ENCODE results near the gene MINDY2. TPM values are rescaled to one million over a fixed set of nuclear protein-coding genes. Genes with fewer than 3 reads are reported as not detected.

Gene MINDY2
- total and polyA plus RNA-seq, 5 donors from 2014 or later: 7.9 to 15.9 (median 13.1) TPM

DNA sequence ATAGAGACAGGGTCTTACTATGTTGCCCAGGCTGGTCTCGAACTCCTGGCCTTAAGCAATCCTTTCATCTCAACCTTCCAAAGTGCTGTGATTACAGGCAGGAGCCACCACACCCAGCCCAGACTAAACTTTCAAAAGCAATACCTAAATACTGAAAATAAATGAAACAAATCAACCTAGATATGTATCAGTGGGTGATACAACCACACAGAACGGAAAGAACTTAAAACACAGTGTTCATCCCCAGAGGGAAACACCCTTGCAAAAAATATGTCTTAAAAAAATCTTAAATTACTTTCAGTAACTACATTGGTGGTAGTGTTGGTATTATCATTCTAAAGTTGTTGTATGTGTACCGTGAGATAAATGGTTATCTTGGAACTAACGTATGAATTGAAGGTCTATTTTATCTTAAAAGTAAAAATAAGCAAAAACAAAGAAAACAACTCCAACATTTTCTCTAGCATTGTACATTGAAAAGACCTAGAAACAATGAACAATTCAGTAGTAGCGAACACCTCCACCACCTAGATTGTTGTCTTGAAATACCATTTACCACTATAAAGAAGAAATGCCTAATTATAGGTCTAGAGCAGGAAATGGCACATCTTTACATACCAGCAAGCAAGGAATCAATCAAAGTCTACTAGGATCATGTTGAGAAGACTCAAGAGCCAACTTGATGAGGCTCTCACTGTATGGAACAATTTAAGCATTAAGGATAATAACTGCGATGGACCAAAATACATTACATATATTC, 137.6 kb downstream of the MINDY2 start:
- peak overlapping the region; percentile 53 for H3K4me3 ChIP-seq (ENCODE audit: low read depth, low read length)
- peak overlapping the region; percentile 58 for H3K27ac ChIP-seq (ENCODE audit: insufficient read depth, low read length, poor library complexity, severe bottlenecking)
- no peaks in the 10 kb centered on the region for H3K9me3 ChIP-seq (ENCODE audit: control insufficient read depth in 2 of 2, low read length in 2 of 2)
- DNase-seq (peak in 2 of 3 donors; percentile 32 to 47), ATAC-seq (ENCODE audit: low read depth in 2 of 2) (peak in 1 of 2 donors; percentile 31)
- Mint-ChIP-seq H3K36me3 (peaks cover 32% of the 10 kb centered on the region), H3K4me3 (peak overlapping the region; percentile 13 to 83 (median 46)), H3K4me1 (peaks cover 32 to 60% (median 50%) of the 10 kb centered on the region in 4 donors), H3K27ac (peak overlapping the region; percentile 9 to 90 (median 66)), H3K9me3 (no peaks in the 10 kb centered on the region), H3K27me3 (no peaks in the 10 kb centered on the region)
- peaks cover 46% of the 10 kb centered on the region for H3K36me3 ChIP-seq (ENCODE audit: control insufficient read depth, insufficient read depth, low read length)
- H3K27me3 ChIP-seq (ENCODE audit: control insufficient read depth, insufficient read depth, low read length): no peaks in the 10 kb centered on the region
- peaks cover 47% of the 10 kb centered on the region for H3K4me1 ChIP-seq (ENCODE audit: control insufficient read depth, insufficient read depth, low read length, poor library complexity, severe bottlenecking)

DNA sequence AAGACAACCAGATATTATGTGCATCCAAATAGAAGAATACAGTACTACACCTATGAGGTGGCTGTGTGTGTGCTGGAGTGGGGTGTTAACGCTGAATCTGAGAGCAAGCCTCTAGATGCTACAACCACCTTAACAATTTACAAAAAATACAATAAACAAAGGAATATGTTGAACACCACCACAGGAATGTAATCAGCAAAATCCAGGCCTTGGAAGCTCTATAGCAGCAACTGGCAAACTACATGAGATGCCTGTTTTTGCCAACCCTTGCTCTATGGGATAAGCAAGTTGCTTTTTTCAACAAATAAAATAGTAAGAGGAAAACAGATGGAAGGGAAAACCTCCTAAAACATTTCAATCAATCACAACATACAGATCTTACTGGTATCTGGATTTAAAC, 138.5 kb downstream of the MINDY2 start:
- Histone ChIP-seq H3K27me3 (ENCODE audit: control insufficient read depth, insufficient read depth, low read length) (no peaks in the 10 kb centered on the region), H3K9me3 (ENCODE audit: control insufficient read depth in 2 of 2, low read length in 2 of 2) (no peaks in the 10 kb centered on the region), H3K27ac (ENCODE audit: insufficient read depth, low read length, poor library complexity, severe bottlenecking) (no peak overlapping the region), H3K4me1 (ENCODE audit: control insufficient read depth, insufficient read depth, low read length, poor library complexity, severe bottlenecking) (peaks cover 47% of the 10 kb centered on the region), H3K4me3 (ENCODE audit: low read depth, low read length) (peak overlapping the region; percentile 53), H3K36me3 (ENCODE audit: control insufficient read depth, insufficient read depth, low read length) (peaks cover 54% of the 10 kb centered on the region)
- no peak overlapping the region for H3K4me3 Mint-ChIP-seq
- H3K4me1 Mint-ChIP-seq: peaks cover 32 to 67% (median 57%) of the 10 kb centered on the region in 4 donors
- peaks cover 38% of the 10 kb centered on the region for H3K36me3 Mint-ChIP-seq
- DNase-seq (no peak), ATAC-seq (ENCODE audit: low read depth in 2 of 2) (peak in 1 of 2 donors; percentile 22)
- no peaks in the 10 kb centered on the region for H3K9me3 Mint-ChIP-seq
- H3K27ac Mint-ChIP-seq: peak overlapping the region; percentile 23 to 77 (median 62)
- H3K27me3 Mint-ChIP-seq: no peaks in the 10 kb centered on the region

GRCh38 chr15:58910456-58910855, 139.4 kb downstream of the MINDY2 start:
- Histone ChIP-seq H3K4me3 (ENCODE audit: low read depth, low read length) (no peak overlapping the region), H3K9me3 (ENCODE audit: control insufficient read depth in 2 of 2, low read length in 2 of 2) (no peaks in the 10 kb centered on the region), H3K27me3 (ENCODE audit: control insufficient read depth, insufficient read depth, low read length) (no peaks in the 10 kb centered on the region), H3K4me1 (ENCODE audit: control insufficient read depth, insufficient read depth, low read length, poor library complexity, severe bottlenecking) (peaks cover 47% of the 10 kb centered on the region), H3K27ac (ENCODE audit: insufficient read depth, low read length, poor library complexity, severe bottlenecking) (peak overlapping the region; percentile 7), H3K36me3 (ENCODE audit: control insufficient read depth, insufficient read depth, low read length) (peaks cover 62% of the 10 kb centered on the region)
- ATAC-seq (ENCODE audit: low read depth in 2 of 2) (no peak), DNase-seq (no peak)
- no peaks in the 10 kb centered on the region for H3K27me3 Mint-ChIP-seq
- peaks cover 41% of the 10 kb centered on the region for H3K36me3 Mint-ChIP-seq
- peaks cover 37 to 70% (median 63%) of the 10 kb centered on the region in 4 donors for H3K4me1 Mint-ChIP-seq
- no peaks in the 10 kb centered on the region for H3K9me3 Mint-ChIP-seq
- peak overlapping the region in 1 of 4 donors; percentile 75 for H3K4me3 Mint-ChIP-seq
- peak overlapping the region in 1 of 3 donors; percentile 62 for H3K27ac Mint-ChIP-seq

Other genes with a start within 250 kb of the MINDY2 start
- 156 TPM for gene ADAM10, start 21.6 kb upstream of the MINDY2 start, total RNA-seq
- 100 to 1,000 TPM; 149 to 183 (median 153) TPM for gene ADAM10, start 21.6 kb upstream of the MINDY2 start, polyA plus RNA-seq
- gene SLTM, start 162.4 kb downstream of the MINDY2 start, total RNA-seq: 232 TPM
- gene SLTM, start 162.4 kb downstream of the MINDY2 start, polyA plus RNA-seq: 10 to 100 TPM; 43.6 to 57.5 (median 53.8) TPM
- gene RNF111, start 216.4 kb downstream of the MINDY2 start, total RNA-seq: 58.2 TPM
- 10 to 100 TPM; 17.2 to 23.2 (median 18.8) TPM for gene RNF111, start 216.4 kb downstream of the MINDY2 start, polyA plus RNA-seq